C4-2B (cell line): ENCODE data around the gene C8G.

Experiments used
- H3K27ac ChIP-seq: fragments of 450-650 bp; 2 replicates; pipeline ENCODE4 v1.5.1; 2017
- ZFX ChIP-seq: fragments of 450-650 bp; IDR thresholded peaks from 2 replicates; pipeline ENCODE4 v1.6.1; 2017
- TF ChIP-seq, protein P1 (sequence below): fragments of 450-650 bp; conservative IDR thresholded peaks from 2 replicates; pipeline ENCODE4 v1.5.1; 2017; ENCODE audit warnings: mild to moderate bottlenecking

The C8G gene

DNA sequence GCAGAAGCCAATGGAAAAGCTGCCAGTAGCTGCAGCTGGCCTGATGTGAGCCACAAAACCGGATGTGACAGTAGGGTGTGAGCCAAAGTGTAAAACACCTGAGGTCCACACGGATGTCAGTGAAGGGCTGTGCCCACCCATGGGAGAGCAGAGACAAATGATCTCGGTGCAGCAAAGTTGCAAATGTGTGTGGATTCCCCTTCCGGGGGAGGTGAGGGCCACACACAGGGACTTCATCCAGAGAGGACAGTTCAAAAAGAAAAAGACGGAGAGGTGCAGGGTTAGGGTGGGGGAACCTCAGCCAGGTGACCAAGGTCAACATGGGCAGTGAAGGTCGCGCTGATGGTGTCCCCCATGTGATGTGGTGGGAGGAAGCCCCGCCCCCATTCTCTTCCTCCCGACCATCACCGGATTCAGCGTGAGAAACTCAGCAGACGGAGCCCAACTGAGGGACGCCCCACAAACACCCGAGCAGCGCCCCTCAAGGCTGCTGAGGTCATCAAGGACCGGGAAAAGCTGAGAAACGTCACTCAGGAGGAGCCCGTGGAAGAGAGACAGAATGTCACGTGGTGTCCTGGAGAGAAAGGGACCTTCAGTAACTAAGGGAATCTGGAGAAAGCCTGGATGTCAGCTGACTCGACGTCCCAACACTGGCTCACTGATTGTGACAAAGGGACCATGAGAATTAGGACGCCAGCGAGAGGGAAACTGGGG, 20.9 kb downstream of the C8G start:
- H3K27ac ChIP-seq = no peak overlapping the region
- TF ChIP-seq, protein P1, sequence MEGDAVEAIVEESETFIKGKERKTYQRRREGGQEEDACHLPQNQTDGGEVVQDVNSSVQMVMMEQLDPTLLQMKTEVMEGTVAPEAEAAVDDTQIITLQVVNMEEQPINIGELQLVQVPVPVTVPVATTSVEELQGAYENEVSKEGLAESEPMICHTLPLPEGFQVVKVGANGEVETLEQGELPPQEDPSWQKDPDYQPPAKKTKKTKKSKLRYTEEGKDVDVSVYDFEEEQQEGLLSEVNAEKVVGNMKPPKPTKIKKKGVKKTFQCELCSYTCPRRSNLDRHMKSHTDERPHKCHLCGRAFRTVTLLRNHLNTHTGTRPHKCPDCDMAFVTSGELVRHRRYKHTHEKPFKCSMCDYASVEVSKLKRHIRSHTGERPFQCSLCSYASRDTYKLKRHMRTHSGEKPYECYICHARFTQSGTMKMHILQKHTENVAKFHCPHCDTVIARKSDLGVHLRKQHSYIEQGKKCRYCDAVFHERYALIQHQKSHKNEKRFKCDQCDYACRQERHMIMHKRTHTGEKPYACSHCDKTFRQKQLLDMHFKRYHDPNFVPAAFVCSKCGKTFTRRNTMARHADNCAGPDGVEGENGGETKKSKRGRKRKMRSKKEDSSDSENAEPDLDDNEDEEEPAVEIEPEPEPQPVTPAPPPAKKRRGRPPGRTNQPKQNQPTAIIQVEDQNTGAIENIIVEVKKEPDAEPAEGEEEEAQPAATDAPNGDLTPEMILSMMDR = no peak
- TF ChIP-seq ZFX = no peak

GRCh38 chr9:136968333-136969127, 23.5 kb downstream of the C8G start:
- no peak overlapping the region for H3K27ac ChIP-seq
- TF ChIP-seq, protein P1 = no peak
- no peak for TF ChIP-seq ZFX

DNA sequence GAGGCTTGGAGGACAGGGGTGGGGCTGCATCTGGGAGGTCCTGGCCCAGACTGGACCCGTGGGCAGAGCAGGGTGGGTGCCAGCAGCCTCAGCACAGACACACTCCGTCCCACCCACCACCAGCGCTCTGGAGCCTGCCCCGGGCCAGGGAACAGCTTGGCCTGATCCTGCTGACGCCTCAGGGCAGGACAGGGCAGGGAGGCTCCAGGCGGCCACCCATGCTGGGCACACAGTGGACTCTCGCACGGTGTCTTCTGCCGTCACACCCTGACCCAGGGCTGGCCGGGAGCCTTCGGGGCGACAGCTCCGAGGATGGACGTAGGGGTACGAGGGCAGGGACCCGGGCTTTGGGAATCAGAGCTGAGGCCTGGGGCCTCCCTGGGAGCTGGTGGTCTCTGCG, 24.1 kb downstream of the C8G start:
- no peak overlapping the region for H3K27ac ChIP-seq
- no peak for TF ChIP-seq ZFX
- TF ChIP-seq, protein P1 = no peak

GRCh38 chr9:136969774-136970173, 24.7 kb downstream of the C8G start:
- no peak overlapping the region for H3K27ac ChIP-seq
- TF ChIP-seq, protein P1 = no peak
- TF ChIP-seq ZFX = no peak

GRCh38 chr9:136970361-136970760, 25.3 kb downstream of the C8G start:
- no peak for TF ChIP-seq ZFX
- TF ChIP-seq, protein P1 = no peak
- no peak overlapping the region for H3K27ac ChIP-seq

DNA sequence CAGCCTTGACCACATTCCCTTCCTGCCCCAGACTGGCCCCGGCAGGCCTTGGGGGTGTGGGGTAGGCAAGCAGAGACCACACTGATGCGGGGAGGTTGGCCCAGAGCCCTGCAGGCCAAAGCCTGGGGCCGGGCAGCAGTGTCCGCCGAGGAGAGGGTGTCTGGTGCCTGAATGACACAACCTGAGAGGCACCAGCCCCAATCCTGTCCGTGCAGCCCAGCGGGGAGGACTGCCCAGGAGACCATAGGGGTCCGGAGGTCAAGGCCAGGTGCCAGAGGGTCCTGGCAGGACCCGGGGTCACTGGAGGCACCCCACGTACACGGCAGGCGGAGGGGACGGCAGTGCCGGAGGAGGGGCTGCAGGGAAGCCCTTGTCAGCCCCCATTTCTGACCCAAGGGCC, 26.7 kb downstream of the C8G start:
- H3K27ac ChIP-seq = no peak overlapping the region
- TF ChIP-seq, protein P1 = no peak
- TF ChIP-seq ZFX = no peak

- TF ChIP-seq, protein P1 = no peak
- TF ChIP-seq ZFX = no peak
- no peak overlapping the region for H3K27ac ChIP-seq
These were observed 27.3 kb downstream of the C8G start for GRCh38 chr9:136972335-136972734.
